Measurements from ENCODE around the gene ZNF672. TPM values are rescaled to one million over a fixed set of nuclear protein-coding genes. Genes with fewer than 3 reads are reported as not detected.

Gene ZNF672
- total and polyA plus RNA-seq, 2 of the 13 experiments (the other 11 are each of a cell fraction or from before 2014, with no cell fraction given) = 17.2 to 22.9 TPM

DNA sequence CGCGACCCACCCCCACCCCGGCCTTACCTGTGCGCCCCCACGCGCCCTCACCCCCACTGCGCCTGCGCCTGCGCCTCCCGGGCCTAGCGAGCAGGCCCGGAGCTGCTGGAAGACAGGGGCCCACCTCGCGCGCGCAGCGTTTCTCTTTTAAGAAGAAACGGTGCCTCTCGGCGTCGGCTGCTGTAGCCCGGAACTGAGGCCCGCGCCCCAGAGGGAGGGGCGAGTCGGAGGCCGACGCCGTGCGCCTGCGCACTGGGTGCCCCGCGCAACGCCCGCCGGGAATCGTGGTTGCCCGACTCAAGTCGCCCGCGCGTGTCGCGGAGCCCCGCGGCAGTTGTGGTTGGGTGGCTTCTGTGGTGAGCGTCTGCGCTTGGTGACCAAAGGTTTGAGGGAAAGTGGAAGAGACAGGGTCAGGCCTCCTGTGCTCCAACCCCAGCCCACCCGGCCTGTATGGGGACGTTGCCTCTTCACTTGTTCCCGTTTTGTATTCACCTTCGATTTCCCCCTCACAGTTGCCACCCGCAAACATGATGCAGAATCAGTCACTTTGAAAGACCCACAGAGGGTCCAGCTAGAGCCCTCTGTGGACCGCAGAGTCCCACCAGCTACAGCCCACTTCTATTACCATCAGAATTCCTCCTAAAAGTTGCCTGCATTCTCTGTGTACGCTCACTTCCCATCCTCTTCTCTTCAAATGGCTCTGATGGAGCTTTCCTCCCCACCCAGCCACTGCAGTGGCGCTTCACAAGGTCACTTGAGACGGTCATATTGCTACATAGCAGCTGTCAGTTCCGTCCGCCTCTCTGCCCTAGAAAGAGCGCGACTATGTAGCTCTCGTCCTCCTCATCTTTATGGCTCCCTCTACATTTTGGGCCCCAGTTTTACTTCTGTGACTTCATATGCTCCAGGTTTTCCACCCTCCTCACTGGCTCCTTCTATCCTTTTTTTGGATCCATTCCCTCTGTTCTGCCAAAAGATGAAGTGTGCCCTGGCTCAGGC lies 21.2 kb downstream of the ZNF672 start, which contains the start of gene ZNF692 (continued):
- TF ChIP-seq, protein P1, sequence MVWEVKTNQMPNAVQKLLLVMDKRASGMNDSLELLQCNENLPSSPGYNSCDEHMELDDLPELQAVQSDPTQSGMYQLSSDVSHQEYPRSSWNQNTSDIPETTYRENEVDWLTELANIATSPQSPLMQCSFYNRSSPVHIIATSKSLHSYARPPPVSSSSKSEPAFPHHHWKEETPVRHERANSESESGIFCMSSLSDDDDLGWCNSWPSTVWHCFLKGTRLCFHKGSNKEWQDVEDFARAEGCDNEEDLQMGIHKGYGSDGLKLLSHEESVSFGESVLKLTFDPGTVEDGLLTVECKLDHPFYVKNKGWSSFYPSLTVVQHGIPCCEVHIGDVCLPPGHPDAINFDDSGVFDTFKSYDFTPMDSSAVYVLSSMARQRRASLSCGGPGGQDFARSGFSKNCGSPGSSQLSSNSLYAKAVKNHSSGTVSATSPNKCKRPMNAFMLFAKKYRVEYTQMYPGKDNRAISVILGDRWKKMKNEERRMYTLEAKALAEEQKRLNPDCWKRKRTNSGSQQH (CRISPR knock-in tag; IDR thresholded peaks at IDR 0.05; ENCODE audit: low read depth) = no peak
- no peak for TF ChIP-seq CENPX (CRISPR knock-in tag; IDR thresholded peaks at IDR 0.05)
- TF ChIP-seq ZSCAN30 (CRISPR knock-in tag; IDR thresholded peaks at IDR 0.05) = no peak
- TF ChIP-seq, protein P2, sequence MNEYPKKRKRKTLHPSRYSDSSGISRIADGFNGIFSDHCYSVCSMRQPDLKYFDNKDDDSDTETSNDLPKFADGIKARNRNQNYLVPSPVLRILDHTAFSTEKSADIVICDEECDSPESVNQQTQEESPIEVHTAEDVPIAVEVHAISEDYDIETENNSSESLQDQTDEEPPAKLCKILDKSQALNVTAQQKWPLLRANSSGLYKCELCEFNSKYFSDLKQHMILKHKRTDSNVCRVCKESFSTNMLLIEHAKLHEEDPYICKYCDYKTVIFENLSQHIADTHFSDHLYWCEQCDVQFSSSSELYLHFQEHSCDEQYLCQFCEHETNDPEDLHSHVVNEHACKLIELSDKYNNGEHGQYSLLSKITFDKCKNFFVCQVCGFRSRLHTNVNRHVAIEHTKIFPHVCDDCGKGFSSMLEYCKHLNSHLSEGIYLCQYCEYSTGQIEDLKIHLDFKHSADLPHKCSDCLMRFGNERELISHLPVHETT (CRISPR knock-in tag; conservative IDR thresholded peaks at IDR 0.05) = peak; percentile 64; the same call in 1 of the 2 replicates
- TF ChIP-seq ZNF546 (CRISPR knock-in tag; conservative IDR thresholded peaks at IDR 0.05) = no peak
- TF ChIP-seq ATF7-NPFF (CRISPR knock-in tag; IDR thresholded peaks at IDR 0.05; ENCODE audit: low read depth) = peak; percentile 78; the same call in 1 of the 2 replicates
- TF ChIP-seq ZNF263 (CRISPR knock-in tag; IDR thresholded peaks at IDR 0.05) = no peak
- no peak for TF ChIP-seq IKZF1 (IDR thresholded peaks at IDR 0.05)
- TF ChIP-seq HOXA7 (CRISPR knock-in tag; IDR thresholded peaks at IDR 0.05) = no peak
- TF ChIP-seq, protein P3, sequence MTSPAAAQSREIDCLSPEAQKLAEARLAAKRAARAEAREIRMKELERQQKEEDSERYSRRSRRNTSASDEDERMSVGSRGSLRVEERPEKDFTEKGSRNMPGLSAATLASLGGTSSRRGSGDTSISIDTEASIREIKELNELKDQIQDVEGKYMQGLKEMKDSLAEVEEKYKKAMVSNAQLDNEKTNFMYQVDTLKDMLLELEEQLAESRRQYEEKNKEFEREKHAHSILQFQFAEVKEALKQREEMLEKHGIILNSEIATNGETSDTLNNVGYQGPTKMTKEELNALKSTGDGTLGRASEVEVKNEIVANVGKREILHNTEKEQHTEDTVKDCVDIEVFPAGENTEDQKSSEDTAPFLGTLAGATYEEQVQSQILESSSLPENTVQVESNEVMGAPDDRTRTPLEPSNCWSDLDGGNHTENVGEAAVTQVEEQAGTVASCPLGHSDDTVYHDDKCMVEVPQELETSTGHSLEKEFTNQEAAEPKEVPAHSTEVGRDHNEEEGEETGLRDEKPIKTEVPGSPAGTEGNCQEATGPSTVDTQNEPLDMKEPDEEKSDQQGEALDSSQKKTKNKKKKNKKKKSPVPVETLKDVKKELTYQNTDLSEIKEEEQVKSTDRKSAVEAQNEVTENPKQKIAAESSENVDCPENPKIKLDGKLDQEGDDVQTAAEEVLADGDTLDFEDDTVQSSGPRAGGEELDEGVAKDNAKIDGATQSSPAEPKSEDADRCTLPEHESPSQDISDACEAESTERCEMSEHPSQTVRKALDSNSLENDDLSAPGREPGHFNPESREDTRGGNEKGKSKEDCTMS (CRISPR knock-in tag; conservative IDR thresholded peaks at IDR 0.05) = no peak
- no peak for TF ChIP-seq ZNF83 (CRISPR knock-in tag; IDR thresholded peaks at IDR 0.05; ENCODE audit: borderline replicate concordance)
- TF ChIP-seq FOXO1 (CRISPR knock-in tag; IDR thresholded peaks at IDR 0.05) = no peak
- TF ChIP-seq SRSF1 (optimal IDR thresholded peaks at IDR 0.05; ENCODE audit: low read depth, low read length) = no peak
- TF ChIP-seq, protein P4, sequence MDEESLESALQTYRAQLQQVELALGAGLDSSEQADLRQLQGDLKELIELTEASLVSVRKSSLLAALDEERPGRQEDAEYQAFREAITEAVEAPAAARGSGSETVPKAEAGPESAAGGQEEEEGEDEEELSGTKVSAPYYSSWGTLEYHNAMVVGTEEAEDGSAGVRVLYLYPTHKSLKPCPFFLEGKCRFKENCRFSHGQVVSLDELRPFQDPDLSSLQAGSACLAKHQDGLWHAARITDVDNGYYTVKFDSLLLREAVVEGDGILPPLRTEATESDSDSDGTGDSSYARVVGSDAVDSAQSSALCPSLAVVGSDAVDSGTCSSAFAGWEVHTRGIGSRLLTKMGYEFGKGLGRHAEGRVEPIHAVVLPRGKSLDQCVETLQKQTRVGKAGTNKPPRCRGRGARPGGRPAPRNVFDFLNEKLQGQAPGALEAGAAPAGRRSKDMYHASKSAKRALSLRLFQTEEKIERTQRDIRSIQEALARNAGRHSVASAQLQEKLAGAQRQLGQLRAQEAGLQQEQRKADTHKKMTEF (CRISPR knock-in tag; IDR thresholded peaks at IDR 0.05) = no peak; the same call in none of the 2 replicates
- TF ChIP-seq NR2F2 (IDR thresholded peaks at IDR 0.05; ENCODE audit: borderline replicate concordance, low read depth) = 0 out of 2 replicates have a peak, but pooled peaks have one; percentile 20
- TF ChIP-seq U2AF1 (optimal IDR thresholded peaks at IDR 0.05; ENCODE audit: low read depth, low read length) = no peak
- TF ChIP-seq, protein P5, sequence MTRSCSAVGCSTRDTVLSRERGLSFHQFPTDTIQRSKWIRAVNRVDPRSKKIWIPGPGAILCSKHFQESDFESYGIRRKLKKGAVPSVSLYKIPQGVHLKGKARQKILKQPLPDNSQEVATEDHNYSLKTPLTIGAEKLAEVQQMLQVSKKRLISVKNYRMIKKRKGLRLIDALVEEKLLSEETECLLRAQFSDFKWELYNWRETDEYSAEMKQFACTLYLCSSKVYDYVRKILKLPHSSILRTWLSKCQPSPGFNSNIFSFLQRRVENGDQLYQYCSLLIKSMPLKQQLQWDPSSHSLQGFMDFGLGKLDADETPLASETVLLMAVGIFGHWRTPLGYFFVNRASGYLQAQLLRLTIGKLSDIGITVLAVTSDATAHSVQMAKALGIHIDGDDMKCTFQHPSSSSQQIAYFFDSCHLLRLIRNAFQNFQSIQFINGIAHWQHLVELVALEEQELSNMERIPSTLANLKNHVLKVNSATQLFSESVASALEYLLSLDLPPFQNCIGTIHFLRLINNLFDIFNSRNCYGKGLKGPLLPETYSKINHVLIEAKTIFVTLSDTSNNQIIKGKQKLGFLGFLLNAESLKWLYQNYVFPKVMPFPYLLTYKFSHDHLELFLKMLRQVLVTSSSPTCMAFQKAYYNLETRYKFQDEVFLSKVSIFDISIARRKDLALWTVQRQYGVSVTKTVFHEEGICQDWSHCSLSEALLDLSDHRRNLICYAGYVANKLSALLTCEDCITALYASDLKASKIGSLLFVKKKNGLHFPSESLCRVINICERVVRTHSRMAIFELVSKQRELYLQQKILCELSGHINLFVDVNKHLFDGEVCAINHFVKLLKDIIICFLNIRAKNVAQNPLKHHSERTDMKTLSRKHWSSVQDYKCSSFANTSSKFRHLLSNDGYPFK (CRISPR knock-in tag; IDR thresholded peaks at IDR 0.05; ENCODE audit: borderline replicate concordance) = no peak
- TF ChIP-seq ZNF850 (CRISPR knock-in tag; conservative IDR thresholded peaks at IDR 0.05) = no peak

Data from HepG2 (cell line).